ENCODE data around the gene WBP2.
"Not testable (repeated sequence)": the region's sequence is repeated elsewhere in the genome, so short reads cannot be mapped to it uniquely, and the experiment has no call there.

Gene WBP2

GRCh38 chr17:75814021-75814395, 41.1 kb downstream of the WBP2 start:
- no peak for DNase-seq (ENCODE audit: low read depth in 2 of 2)

- no peak for DNase-seq (ENCODE audit: low read depth in 2 of 2)
These were observed 41.8 kb downstream of the WBP2 start for GRCh38 chr17:75813081-75814020.

- no peak for DNase-seq (ENCODE audit: low read depth in 2 of 2)
These were observed 42.8 kb downstream of the WBP2 start for GRCh38 chr17:75812096-75813013.

- no peak for DNase-seq (ENCODE audit: low read depth in 2 of 2)
These were observed 44.0 kb downstream of the WBP2 start for GRCh38 chr17:75811174-75811573.

GRCh38 chr17:75810756-75811155, 44.4 kb downstream of the WBP2 start:
- DNase-seq (ENCODE audit: low read depth in 2 of 2): not testable (repeated sequence)

- no peak for DNase-seq (ENCODE audit: low read depth in 2 of 2)
These were observed 44.9 kb downstream of the WBP2 start for GRCh38 chr17:75810216-75810615.

- no peak for DNase-seq (ENCODE audit: low read depth in 2 of 2)
These were observed 45.5 kb downstream of the WBP2 start for GRCh38 chr17:75809631-75810111.

- no peak for DNase-seq (ENCODE audit: low read depth in 2 of 2)
These were observed 46.1 kb downstream of the WBP2 start for GRCh38 chr17:75808905-75809621.

- no peak for DNase-seq (ENCODE audit: low read depth in 2 of 2)
These were observed 46.6 kb downstream of the WBP2 start for GRCh38 chr17:75808549-75808904.

GRCh38 chr17:75807861-75808260, 47.3 kb downstream of the WBP2 start:
- DNase-seq (ENCODE audit: low read depth in 2 of 2): no peak

GRCh38 chr17:75806822-75807500, 48.2 kb downstream of the WBP2 start:
- no peak for DNase-seq (ENCODE audit: low read depth in 2 of 2)

- no peak for DNase-seq (ENCODE audit: low read depth in 2 of 2)
These were observed 51.3 kb downstream of the WBP2 start for GRCh38 chr17:75803883-75804282.

GRCh38 chr17:75799402-75799801, 55.7 kb downstream of the WBP2 start:
- DNase-seq (ENCODE audit: low read depth in 2 of 2): no peak

- no peak for DNase-seq (ENCODE audit: low read depth in 2 of 2)
These were observed 59.1 kb downstream of the WBP2 start for GRCh38 chr17:75795820-75796607.

All from stimulated activated CD4-positive, alpha-beta T cell treated with anti-CD3 and anti-CD28 coated beads, Interleukin-15, amount 100 ng/mL, for 48 hours (primary cell).